ENCODE measurements around the gene TMPRSS11B.

DNA sequence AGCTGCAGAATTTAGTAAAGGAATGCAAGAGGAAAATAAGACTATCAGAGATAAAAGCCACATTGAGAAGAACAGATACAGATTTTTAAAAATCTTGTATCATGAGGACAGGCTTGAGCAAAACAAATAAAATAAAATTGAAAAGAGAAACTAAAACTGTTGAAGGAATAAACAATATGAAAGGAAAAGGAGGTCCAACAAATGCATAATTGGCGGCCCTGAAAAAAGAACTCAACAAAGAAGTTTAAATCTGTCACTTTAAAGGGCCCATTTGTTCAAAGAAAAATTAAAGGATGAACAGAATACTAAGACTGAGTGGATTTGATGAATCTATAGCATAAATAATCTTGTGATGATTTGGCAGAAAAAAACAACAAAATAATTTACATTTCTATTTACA lies 36.5 kb downstream of the TMPRSS11B start:
- no peak for TF ChIP-seq EP300 (IDR thresholded peaks at IDR 0.05; ENCODE audit: low read depth in 2 of 2, low read length in 2 of 2)
- TF ChIP-seq EP300 (CRISPR knock-in tag; IDR thresholded peaks at IDR 0.05; ENCODE audit: borderline replicate concordance): no peak
- no peak for TF ChIP-seq ELF1 (CRISPR knock-in tag; IDR thresholded peaks at IDR 0.05)
- TF ChIP-seq, protein P1, sequence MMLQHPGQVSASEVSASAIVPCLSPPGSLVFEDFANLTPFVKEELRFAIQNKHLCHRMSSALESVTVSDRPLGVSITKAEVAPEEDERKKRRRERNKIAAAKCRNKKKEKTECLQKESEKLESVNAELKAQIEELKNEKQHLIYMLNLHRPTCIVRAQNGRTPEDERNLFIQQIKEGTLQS (CRISPR knock-in tag; IDR thresholded peaks at IDR 0.05): no peak
- TF ChIP-seq CBX1 (IDR thresholded peaks at IDR 0.05; ENCODE audit: low read depth): no peak
- no peak for TF ChIP-seq CENPBD1 (CRISPR knock-in tag; IDR thresholded peaks at IDR 0.05; ENCODE audit: borderline replicate concordance, low read depth)
- no peak for TF ChIP-seq CC2D1A (CRISPR knock-in tag; IDR thresholded peaks at IDR 0.05)
- TF ChIP-seq, protein P2, sequence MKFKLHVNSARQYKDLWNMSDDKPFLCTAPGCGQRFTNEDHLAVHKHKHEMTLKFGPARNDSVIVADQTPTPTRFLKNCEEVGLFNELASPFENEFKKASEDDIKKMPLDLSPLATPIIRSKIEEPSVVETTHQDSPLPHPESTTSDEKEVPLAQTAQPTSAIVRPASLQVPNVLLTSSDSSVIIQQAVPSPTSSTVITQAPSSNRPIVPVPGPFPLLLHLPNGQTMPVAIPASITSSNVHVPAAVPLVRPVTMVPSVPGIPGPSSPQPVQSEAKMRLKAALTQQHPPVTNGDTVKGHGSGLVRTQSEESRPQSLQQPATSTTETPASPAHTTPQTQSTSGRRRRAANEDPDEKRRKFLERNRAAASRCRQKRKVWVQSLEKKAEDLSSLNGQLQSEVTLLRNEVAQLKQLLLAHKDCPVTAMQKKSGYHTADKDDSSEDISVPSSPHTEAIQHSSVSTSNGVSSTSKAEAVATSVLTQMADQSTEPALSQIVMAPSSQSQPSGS (CRISPR knock-in tag; IDR thresholded peaks at IDR 0.05): no peak
- no peak for TF ChIP-seq ZNF292 (CRISPR knock-in tag; IDR thresholded peaks at IDR 0.05; ENCODE audit: borderline replicate concordance, low read depth)
- TF ChIP-seq ZNF530 (CRISPR knock-in tag; IDR thresholded peaks at IDR 0.05; ENCODE audit: low read depth): no peak
